ENCODE results near the gene PRR29. TPM values are rescaled to one million over a fixed set of nuclear protein-coding genes. Genes with fewer than 3 reads are reported as not detected.

The PRR29 gene
- polyA plus RNA-seq, 1 experiment, result 0.15 TPM

- H3K4me3 ChIP-seq (ENCODE audit: low read depth, low read length), result no peak overlapping the region
- CTCF ChIA-PET, result no interaction called here
- H3K9me3 ChIP-seq (ENCODE audit: control insufficient read depth, insufficient read depth, low read length), result no peaks in the 10 kb centered on the region
- POLR2A ChIA-PET, result no interaction called here
- no peak overlapping the region for H3K27ac ChIP-seq (ENCODE audit: low read depth, low read length)
- H3K27me3 ChIP-seq (ENCODE audit: control insufficient read depth, insufficient read depth, low read length), result peaks cover 15% of the 10 kb centered on the region
- TF ChIP-seq CTCF (IDR thresholded peaks at IDR 0.05; ENCODE audit: low read depth, low read length), result no peak
- no peak for DNase-seq (ENCODE audit: low read depth, low spot score)
Measured at GRCh38 chr17:64003526-64004121, 5.5 kb downstream of the PRR29 start.

GRCh38 chr17:64004218-64004770 is 6.1 kb downstream of the PRR29 start:
- Histone ChIP-seq H3K27me3 (ENCODE audit: control insufficient read depth, insufficient read depth, low read length) (peaks cover 12% of the 10 kb centered on the region), H3K9me3 (ENCODE audit: control insufficient read depth, insufficient read depth, low read length) (no peaks in the 10 kb centered on the region), H3K4me3 (ENCODE audit: low read depth, low read length) (no peak overlapping the region), H3K27ac (ENCODE audit: low read depth, low read length) (no peak overlapping the region)
- ChIA-PET POLR2A (no interaction called here), CTCF (interaction anchor here (1.1 to 1.2 kb wide), 2 partner anchors 14 to 85 kb away, joined by 3 read pairs; no protein-coding TSS in a partner anchor)
- TF ChIP-seq CTCF (IDR thresholded peaks at IDR 0.05; ENCODE audit: low read depth, low read length), result no peak
- no peak for DNase-seq (ENCODE audit: low read depth, low spot score)

- Histone ChIP-seq H3K9me3 (ENCODE audit: control insufficient read depth, insufficient read depth, low read length) (no peaks in the 10 kb centered on the region), H3K27me3 (ENCODE audit: control insufficient read depth, insufficient read depth, low read length) (peaks cover 12% of the 10 kb centered on the region), H3K27ac (ENCODE audit: low read depth, low read length) (no peak overlapping the region), H3K4me3 (ENCODE audit: low read depth, low read length) (no peak overlapping the region)
- no peak for DNase-seq (ENCODE audit: low read depth, low spot score)
- ChIA-PET POLR2A (no interaction called here), CTCF (interaction anchor here (1.1 to 1.6 kb wide), 5 partner anchors 15 to 86 kb away, joined by 3 to 5 read pairs (median 4); partner anchors contain the start of gene GH1)
- TF ChIP-seq CTCF (IDR thresholded peaks at IDR 0.05; ENCODE audit: low read depth, low read length), result no peak
Measured at GRCh38 chr17:64004903-64005733, 7.0 kb downstream of the PRR29 start.

GRCh38 chr17:64005734-64006167 is 7.6 kb downstream of the PRR29 start:
- no peak overlapping the region for H3K4me3 ChIP-seq (ENCODE audit: low read depth, low read length)
- H3K9me3 ChIP-seq (ENCODE audit: control insufficient read depth, insufficient read depth, low read length), result no peaks in the 10 kb centered on the region
- ChIA-PET CTCF (interaction anchor here (0.6 to 1.6 kb wide), 4 partner anchors 20 to 144 kb away, joined by 4 to 8 read pairs (median 4); partner anchors contain the start of gene GH1), POLR2A (no interaction called here)
- H3K27me3 ChIP-seq (ENCODE audit: control insufficient read depth, insufficient read depth, low read length), result peaks cover 12% of the 10 kb centered on the region
- no peak for TF ChIP-seq CTCF (IDR thresholded peaks at IDR 0.05; ENCODE audit: low read depth, low read length)
- no peak overlapping the region for H3K27ac ChIP-seq (ENCODE audit: low read depth, low read length)
- DNase-seq (ENCODE audit: low read depth, low spot score), result no peak

All from AG04450 (cell line).